GM12801 (cell line): ENCODE results near the gene TCTA.

ENCODE experiments used
- CTCF ChIP-seq: IDR thresholded peaks from one replicate; pipeline ENCODE4 v1.5.1; 2011; ENCODE audit warnings: control low read depth; ENCODE audit not compliant: insufficient read length; ENCODE audit errors: extremely low read depth

TCTA gene

DNA sequence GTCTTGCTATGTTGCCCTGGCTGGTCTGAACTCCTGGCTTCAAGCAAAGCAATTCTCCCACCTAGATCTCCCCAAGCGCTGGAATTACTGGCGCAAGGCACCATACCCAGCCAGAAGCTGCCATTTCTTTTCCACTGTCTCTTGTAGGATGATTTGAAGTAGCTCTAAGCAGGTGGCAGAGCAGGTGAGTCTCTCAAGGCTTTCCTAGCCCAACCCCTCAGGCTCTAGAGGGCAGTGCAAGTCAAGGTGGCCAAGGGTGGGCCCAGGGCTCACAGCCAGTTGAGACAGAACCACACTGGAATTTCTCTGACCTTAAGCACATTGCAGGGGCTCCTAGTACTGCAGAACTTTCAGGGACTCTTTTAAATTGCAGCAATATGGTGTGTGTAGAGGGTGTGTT, 42.2 kb downstream of the TCTA start:
- TF ChIP-seq CTCF, result no peak

GRCh38 chr3:49454898-49455681, 42.9 kb downstream of the TCTA start:
- no peak for TF ChIP-seq CTCF

DNA sequence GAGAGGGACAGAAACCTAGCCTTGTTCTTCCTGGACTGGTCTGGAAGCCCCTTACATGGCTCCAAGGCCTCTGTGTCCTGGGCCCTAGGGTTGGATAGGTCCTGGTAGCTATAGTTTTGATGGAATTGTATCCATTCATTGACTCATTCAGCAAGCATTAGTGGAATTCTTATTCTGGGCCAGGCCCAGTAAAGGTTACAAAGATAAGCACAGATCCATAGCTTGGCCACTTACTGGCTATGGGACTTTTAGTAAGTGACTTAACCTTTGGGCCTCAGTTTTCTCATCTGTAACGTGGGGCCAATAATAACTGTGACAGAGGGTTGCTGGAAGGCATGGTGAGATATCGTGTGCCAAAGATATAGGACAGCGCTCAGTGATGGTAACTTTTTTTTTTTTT, 44.2 kb downstream of the TCTA start:
- TF ChIP-seq CTCF, result no peak

GRCh38 chr3:49460188-49460890, 48.1 kb downstream of the TCTA start:
- TF ChIP-seq CTCF, result no peak

DNA sequence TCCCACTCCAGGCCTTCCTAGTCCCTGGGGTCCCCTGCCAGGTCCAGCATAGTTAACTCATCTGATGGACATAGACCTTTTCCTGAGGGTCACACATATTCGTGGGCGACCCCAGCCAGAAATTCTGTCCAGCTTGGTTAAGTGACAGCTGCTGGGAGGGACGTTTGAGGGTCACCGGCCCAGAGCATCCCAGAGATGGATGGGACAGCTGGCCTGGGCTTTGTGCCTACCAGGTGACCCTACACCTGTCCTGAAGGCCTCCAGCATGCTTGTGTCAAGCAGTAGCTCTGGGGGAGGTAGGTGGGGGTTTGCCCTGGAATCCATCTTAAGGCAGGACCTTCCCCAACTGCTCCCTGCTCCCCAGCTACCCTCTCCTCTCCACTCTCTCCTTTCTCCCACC, 48.7 kb downstream of the TCTA start:
- TF ChIP-seq CTCF, result no peak

GRCh38 chr3:49461443-49462171, 49.4 kb downstream of the TCTA start:
- TF ChIP-seq CTCF, result no peak

- TF ChIP-seq CTCF, result no peak
Observed at GRCh38 chr3:49462222-49462621, 50.0 kb downstream of the TCTA start.
